Measurements from ENCODE around the gene SLC6A17.

DNA sequence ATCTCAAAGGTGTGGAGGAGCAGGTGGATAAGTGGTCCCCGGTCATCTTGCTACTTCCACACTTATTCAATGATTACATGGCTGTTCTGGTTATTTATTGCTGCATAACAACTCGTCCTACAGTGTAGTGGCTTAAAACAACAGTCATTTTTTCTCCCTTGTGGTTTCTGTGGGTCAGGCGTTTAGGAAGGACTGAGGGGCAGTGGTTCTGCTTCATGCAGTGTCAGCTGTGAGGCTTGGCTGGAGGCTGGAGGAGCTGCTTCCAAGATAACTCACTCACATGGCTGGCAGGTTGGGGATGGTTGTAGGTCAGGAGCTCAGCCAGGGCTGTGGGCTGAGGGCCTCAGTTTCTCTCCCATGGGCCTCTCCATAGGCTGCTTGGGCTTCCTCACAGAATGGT lies 5.9 kb upstream of the SLC6A17 start:
- TF ChIP-seq POLR2A (IDR thresholded peaks at IDR 0.05), result no peak
- TF ChIP-seq EP300 (IDR thresholded peaks at IDR 0.05), result no peak
- TF ChIP-seq, protein P1, sequence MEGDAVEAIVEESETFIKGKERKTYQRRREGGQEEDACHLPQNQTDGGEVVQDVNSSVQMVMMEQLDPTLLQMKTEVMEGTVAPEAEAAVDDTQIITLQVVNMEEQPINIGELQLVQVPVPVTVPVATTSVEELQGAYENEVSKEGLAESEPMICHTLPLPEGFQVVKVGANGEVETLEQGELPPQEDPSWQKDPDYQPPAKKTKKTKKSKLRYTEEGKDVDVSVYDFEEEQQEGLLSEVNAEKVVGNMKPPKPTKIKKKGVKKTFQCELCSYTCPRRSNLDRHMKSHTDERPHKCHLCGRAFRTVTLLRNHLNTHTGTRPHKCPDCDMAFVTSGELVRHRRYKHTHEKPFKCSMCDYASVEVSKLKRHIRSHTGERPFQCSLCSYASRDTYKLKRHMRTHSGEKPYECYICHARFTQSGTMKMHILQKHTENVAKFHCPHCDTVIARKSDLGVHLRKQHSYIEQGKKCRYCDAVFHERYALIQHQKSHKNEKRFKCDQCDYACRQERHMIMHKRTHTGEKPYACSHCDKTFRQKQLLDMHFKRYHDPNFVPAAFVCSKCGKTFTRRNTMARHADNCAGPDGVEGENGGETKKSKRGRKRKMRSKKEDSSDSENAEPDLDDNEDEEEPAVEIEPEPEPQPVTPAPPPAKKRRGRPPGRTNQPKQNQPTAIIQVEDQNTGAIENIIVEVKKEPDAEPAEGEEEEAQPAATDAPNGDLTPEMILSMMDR (IDR thresholded peaks at IDR 0.05), result no peak
